ENCODE results near the gene XRN2.

GRCh38 chr20:21433329-21433890 is 130.3 kb downstream of the XRN2 start:
- TF ChIP-seq, protein P1, sequence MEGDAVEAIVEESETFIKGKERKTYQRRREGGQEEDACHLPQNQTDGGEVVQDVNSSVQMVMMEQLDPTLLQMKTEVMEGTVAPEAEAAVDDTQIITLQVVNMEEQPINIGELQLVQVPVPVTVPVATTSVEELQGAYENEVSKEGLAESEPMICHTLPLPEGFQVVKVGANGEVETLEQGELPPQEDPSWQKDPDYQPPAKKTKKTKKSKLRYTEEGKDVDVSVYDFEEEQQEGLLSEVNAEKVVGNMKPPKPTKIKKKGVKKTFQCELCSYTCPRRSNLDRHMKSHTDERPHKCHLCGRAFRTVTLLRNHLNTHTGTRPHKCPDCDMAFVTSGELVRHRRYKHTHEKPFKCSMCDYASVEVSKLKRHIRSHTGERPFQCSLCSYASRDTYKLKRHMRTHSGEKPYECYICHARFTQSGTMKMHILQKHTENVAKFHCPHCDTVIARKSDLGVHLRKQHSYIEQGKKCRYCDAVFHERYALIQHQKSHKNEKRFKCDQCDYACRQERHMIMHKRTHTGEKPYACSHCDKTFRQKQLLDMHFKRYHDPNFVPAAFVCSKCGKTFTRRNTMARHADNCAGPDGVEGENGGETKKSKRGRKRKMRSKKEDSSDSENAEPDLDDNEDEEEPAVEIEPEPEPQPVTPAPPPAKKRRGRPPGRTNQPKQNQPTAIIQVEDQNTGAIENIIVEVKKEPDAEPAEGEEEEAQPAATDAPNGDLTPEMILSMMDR (conservative IDR thresholded peaks at IDR 0.05; ENCODE audit: low read depth, low read length) = no peak
- TF ChIP-seq EZH2 (IDR thresholded peaks at IDR 0.05; ENCODE audit: low read length, unreplicated experiment) (no peak), EZH2phosphoT487 (IDR thresholded peaks at IDR 0.05; ENCODE audit: borderline replicate concordance, low read length) (no peak)

All from PC-3 (cell line).